ENCODE data around the gene GRIN1. TPM values are rescaled to one million over a fixed set of nuclear protein-coding genes. Genes with fewer than 3 reads are reported as not detected.

The GRIN1 gene
- total RNA-seq, 1 experiment from 2014 or later: 2.9 TPM

- Histone ChIP-seq H3K14ac (ENCODE audit: insufficient read depth, low read length) (no peak overlapping the region), H3K56ac (ENCODE audit: insufficient read length, low read depth, low read length) (no peak overlapping the region), H3K23me2 (ENCODE audit: insufficient read length, low read depth, low read length, poor library complexity, severe bottlenecking) (peaks cover 2% of the 10 kb centered on the region), H4K8ac (replicated peaks; ENCODE audit: insufficient read length, low read depth, low read length) (no peak overlapping the region), H3K9me3 (ENCODE audit: control insufficient read depth, low read depth, low read length) (no peaks in the 10 kb centered on the region), H2BK20ac (ENCODE audit: low read depth, low read length, poor library complexity, severe bottlenecking) (no peak overlapping the region), H2BK120ac (ENCODE audit: low read depth, low read length, poor library complexity, severe bottlenecking) (no peak overlapping the region), H3K79me1 (ENCODE audit: insufficient read depth, low read depth, low read length, poor library complexity, severe bottlenecking) (peaks cover 11% of the 10 kb centered on the region), H3K9ac (ENCODE audit: extremely low read depth, insufficient read length, low read length) (no peak overlapping the region), H4K5ac (ENCODE audit: insufficient read length, low read depth, low read length) (no peak overlapping the region), H2BK15ac (ENCODE audit: low read depth, low read length) (no peak overlapping the region), H4K91ac (ENCODE audit: insufficient read length, low read depth, low read length) (no peak overlapping the region), H3K23ac (ENCODE audit: insufficient read length, low read depth, low read length) (no peak overlapping the region), H4K20me1 (ENCODE audit: control insufficient read depth, insufficient read depth, insufficient read length) (no peaks in the 10 kb centered on the region), H3K4me1 (ENCODE audit: insufficient read depth, low read length) (no peaks in the 10 kb centered on the region; the same call in 1 of the 2 replicates), H3K79me2 (ENCODE audit: insufficient read depth, low read length) (peaks cover 6% of the 10 kb centered on the region; the same call in 1 of the 2 replicates), H3K27me3 (ENCODE audit: insufficient read depth, low read length) (no peaks in the 10 kb centered on the region), H3K4me2 (ENCODE audit: insufficient read depth, insufficient read length, low read length) (peak overlapping the region; percentile 24), H2AFZ (ENCODE audit: low read length) (no peak overlapping the region), H2AK5ac (ENCODE audit: insufficient read length, low read length) (no peak overlapping the region), H3K27ac (ENCODE audit: insufficient read length, low read depth, low read length) (no peak overlapping the region), H2BK5ac (ENCODE audit: insufficient read length, low read length) (no peak overlapping the region), H3K4ac (ENCODE audit: low read depth, low read length) (no peak overlapping the region), H3K18ac (ENCODE audit: insufficient read length, low read depth, low read length) (no peak overlapping the region), H2BK12ac (ENCODE audit: insufficient read length, low read depth, low read length) (no peak overlapping the region), H3T11ph (ENCODE audit: low read length) (no peak overlapping the region)
- Mint-ChIP-seq H3K4me1 (peaks cover 18 to 35% of the 10 kb centered on the region in 2 experiments), H3K4me3 (peak overlapping the region; percentile 78 to 88), H3K9me3 (no peaks in the 10 kb centered on the region), H3K36me3 (ENCODE audit: insufficient read depth in 1 of 3, low read depth in 3 of 3) (peaks cover 0 to 6% (median 0%) of the 10 kb centered on the region in 3 experiments; a peak in 3 of 7 replicates), H3K27me3 (ENCODE audit: low read depth) (peaks cover 2% of the 10 kb centered on the region; the same call in 1 of the 2 replicates), H3K27ac (no peak overlapping the region)
- no CpG with 5 or more reads among the region's 51 CpGs for WGBS (ENCODE audit: extremely low coverage, insufficient read length, low lambda C conversion rate)
- no peak for DNase-seq
- no peak for TF ChIP-seq CTCF (conservative IDR thresholded peaks at IDR 0.05)
These were observed 60.6 kb downstream of the GRIN1 start for GRCh38 chr9:137199411-137200121.

Measured in H9 (cell line).